DOHH2 (cell line): ENCODE results near the gene PHGDH.
"Not testable (repeated sequence)": the region's sequence is repeated elsewhere in the genome, so short reads cannot be mapped to it uniquely, and the experiment has no call there.

Experiments used
- H3F3A ChIP-seq: fragments of 200-600 bp; sonication (generic), shearing (Covaris generic); 2 replicates; pipeline ENCODE4 v1.6.0; 2016; ENCODE audit warnings: antibody characterized with exemption, mild to moderate bottlenecking; ENCODE audit not compliant: control insufficient read depth, insufficient read depth
- H3K27ac ChIP-seq: fragments of 200-600 bp; sonication (generic); 2 replicates; pipeline ENCODE4 v1.5.1; 2014; ENCODE audit warnings: low read depth, mild to moderate bottlenecking, low read length, moderate library complexity
- H3K27me3 ChIP-seq: fragments of 200-600 bp; sonication (generic); 2 replicates; pipeline ENCODE4 v1.6.1; 2014; ENCODE audit warnings: mild to moderate bottlenecking, low read length, mixed read lengths; ENCODE audit not compliant: control insufficient read depth
- H3K36me3 ChIP-seq: fragments of 200-600 bp; sonication (generic); 2 replicates; pipeline ENCODE4 v1.6.1; 2014; ENCODE audit warnings: mild to moderate bottlenecking, low read length, moderate library complexity, mixed read lengths; ENCODE audit not compliant: control insufficient read depth
- H3K4me1 ChIP-seq: fragments of 200-600 bp; sonication (generic); 2 replicates; pipeline ENCODE4 v1.6.1; 2014; ENCODE audit warnings: mild to moderate bottlenecking, low read length, mixed read lengths; ENCODE audit not compliant: control insufficient read depth
- H3K4me2 ChIP-seq: fragments of 200-600 bp; sonication (generic); 2 replicates; pipeline ENCODE4 v1.6.0; 2014; ENCODE audit warnings: mild to moderate bottlenecking, low read length, moderate library complexity
- H3K4me3 ChIP-seq: fragments of 200-600 bp; sonication (generic); 2 replicates; pipeline ENCODE4 v1.5.1; 2014; ENCODE audit warnings: mild to moderate bottlenecking, low read length, mixed read lengths
- H3K79me2 ChIP-seq: fragments of 200-600 bp; sonication (generic); 2 replicates; pipeline ENCODE4 v1.6.1; 2014; ENCODE audit warnings: mild to moderate bottlenecking, low read length, mixed read lengths; ENCODE audit not compliant: control insufficient read depth
- H3K9me2 ChIP-seq: fragments of 200-600 bp; sonication (generic); replicated peaks from 2 replicates; pipeline ENCODE4 v1.6.1; 2014; ENCODE audit warnings: mild to moderate bottlenecking, low read length, mixed read lengths; ENCODE audit not compliant: control insufficient read depth
- H3K9me3 ChIP-seq: fragments of 200-600 bp; sonication (generic); 2 replicates; pipeline ENCODE4 v1.6.1; 2014; ENCODE audit warnings: antibody characterized with exemption, low read length, mixed read lengths; ENCODE audit not compliant: control insufficient read depth, insufficient read depth
- H4K20me1 ChIP-seq: fragments of 200-600 bp; sonication (generic); 2 replicates; pipeline ENCODE4 v1.6.0; 2014; ENCODE audit warnings: low read depth, mild to moderate bottlenecking, antibody characterized with exemption, low read length, moderate library complexity; ENCODE audit not compliant: control insufficient read depth, insufficient read depth
- EZH2phosphoT487 ChIP-seq: fragments of 200-600 bp; sonication (generic); IDR thresholded peaks from 2 replicates; pipeline ENCODE4 v1.6.1; 2017; ENCODE audit warnings: borderline replicate concordance, mild to moderate bottlenecking, antibody characterized with exemption, low read length, moderate library complexity, mixed read lengths
- TF ChIP-seq, protein P1 (sequence below): fragments of 200-600 bp; sonication (generic); IDR thresholded peaks from one replicate; pipeline ENCODE4 v1.5.1; 2014; ENCODE audit warnings: antibody characterized with exemption, mild to moderate bottlenecking, low read depth, low read length; ENCODE audit not compliant: poor library complexity, severe bottlenecking

Gene PHGDH

DNA sequence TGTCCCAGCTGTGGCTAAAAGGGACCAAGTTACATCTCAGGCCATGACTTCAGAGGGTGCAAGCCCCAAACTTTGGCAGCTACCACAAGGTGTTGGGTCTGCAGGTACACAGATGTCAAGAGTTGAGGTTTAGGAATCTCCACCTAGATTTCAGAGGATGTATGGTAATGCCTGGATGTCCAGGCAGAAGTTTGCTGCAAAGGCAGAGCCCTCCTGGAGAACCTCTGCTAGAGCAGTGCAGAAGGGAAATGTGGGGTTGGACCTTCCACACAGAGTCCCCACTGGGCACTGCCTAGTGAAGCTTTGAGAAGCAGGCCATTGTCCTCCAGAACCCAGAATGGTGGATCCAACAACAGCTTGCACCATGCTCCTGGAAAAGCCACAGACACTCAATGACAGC is 10.1 kb upstream of the PHGDH start:
- no peak overlapping the region for H3K4me2 ChIP-seq
- H3K79me2 ChIP-seq, result no peaks in the 10 kb centered on the region
- no peaks in the 10 kb centered on the region for H3K4me1 ChIP-seq

DNA sequence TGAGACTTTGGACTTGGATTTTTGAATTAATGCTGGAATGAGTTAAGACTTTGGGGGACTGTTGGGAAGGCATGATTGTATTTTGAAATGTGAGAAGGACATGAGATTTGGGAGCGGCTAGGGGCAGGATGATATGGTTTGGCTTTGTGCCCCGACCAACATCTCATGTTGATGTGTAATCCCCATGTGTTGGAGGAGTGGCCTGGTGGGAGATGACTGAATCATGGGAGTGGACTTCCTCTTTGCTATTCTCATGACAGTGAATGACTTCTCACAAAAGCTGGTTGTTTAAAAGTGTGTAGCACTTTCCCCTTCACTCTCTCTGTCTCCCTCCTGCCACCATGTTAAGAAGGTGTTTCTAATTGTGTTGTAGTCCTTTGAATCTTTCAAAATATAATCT is 9.3 kb upstream of the PHGDH start:
- H3K4me1 ChIP-seq, result no peaks in the 10 kb centered on the region
- no peaks in the 10 kb centered on the region for H3K36me3 ChIP-seq
- no peaks in the 10 kb centered on the region for H4K20me1 ChIP-seq
- H3K27me3 ChIP-seq, result no peaks in the 10 kb centered on the region
- TF ChIP-seq, protein P1, sequence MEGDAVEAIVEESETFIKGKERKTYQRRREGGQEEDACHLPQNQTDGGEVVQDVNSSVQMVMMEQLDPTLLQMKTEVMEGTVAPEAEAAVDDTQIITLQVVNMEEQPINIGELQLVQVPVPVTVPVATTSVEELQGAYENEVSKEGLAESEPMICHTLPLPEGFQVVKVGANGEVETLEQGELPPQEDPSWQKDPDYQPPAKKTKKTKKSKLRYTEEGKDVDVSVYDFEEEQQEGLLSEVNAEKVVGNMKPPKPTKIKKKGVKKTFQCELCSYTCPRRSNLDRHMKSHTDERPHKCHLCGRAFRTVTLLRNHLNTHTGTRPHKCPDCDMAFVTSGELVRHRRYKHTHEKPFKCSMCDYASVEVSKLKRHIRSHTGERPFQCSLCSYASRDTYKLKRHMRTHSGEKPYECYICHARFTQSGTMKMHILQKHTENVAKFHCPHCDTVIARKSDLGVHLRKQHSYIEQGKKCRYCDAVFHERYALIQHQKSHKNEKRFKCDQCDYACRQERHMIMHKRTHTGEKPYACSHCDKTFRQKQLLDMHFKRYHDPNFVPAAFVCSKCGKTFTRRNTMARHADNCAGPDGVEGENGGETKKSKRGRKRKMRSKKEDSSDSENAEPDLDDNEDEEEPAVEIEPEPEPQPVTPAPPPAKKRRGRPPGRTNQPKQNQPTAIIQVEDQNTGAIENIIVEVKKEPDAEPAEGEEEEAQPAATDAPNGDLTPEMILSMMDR, result no peak
- TF ChIP-seq EZH2phosphoT487, result no peak
- H3K4me3 ChIP-seq, result no peak overlapping the region
- H3K79me2 ChIP-seq, result no peaks in the 10 kb centered on the region
- no peaks in the 10 kb centered on the region for H3F3A ChIP-seq
- no peaks in the 10 kb centered on the region for H3K9me2 ChIP-seq
- H3K27ac ChIP-seq, result no peak overlapping the region
- no peak overlapping the region for H3K4me2 ChIP-seq
- peaks cover 18% of the 10 kb centered on the region for H3K9me3 ChIP-seq

More for the DNA sequence above, 10.1 kb upstream of the PHGDH start:
- H3K27me3 ChIP-seq, result no peaks in the 10 kb centered on the region
- peaks cover 18% of the 10 kb centered on the region for H3K9me3 ChIP-seq
- H3K36me3 ChIP-seq, result no peaks in the 10 kb centered on the region
- no peaks in the 10 kb centered on the region for H3K9me2 ChIP-seq
- no peaks in the 10 kb centered on the region for H4K20me1 ChIP-seq
- H3K27ac ChIP-seq, result no peak overlapping the region
- no peak overlapping the region for H3K4me3 ChIP-seq
- TF ChIP-seq, protein P1, result no peak
- no peak for TF ChIP-seq EZH2phosphoT487
- H3F3A ChIP-seq, result no peaks in the 10 kb centered on the region

DNA sequence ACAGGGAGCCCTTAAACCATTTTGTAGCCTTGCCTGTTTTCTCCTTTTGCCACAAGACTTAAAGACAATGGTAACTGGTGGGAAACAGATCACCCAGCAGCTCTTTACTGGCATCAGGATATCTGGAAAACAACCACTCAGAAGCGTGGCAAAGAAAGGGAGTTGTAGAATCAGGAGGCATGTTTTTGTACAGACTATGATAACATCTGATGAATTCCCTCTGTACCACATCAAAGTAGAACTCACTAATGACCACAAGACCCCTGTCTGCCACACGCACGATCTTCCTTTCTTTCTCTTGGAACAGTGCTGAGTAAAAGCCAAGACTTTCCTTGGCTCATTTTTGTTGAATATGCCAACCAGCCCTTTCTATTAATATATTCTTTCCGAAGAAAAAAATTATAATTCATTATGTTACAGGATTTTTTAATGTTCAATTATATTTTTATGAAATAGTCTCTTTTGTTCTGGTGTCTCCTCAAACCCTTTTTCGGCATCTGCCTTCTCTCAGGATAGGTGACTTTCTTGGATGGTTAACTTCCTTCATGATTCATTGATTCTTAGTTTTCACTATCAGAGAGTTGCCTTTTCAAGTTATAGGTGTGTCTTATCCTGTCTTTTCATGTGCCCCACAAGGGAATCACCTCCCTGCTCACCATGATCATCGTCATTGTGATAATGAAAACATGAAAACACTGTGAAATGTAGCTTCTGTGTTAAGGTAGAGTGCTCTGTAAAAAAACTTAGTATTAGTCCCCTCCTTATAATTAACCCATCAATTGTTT is 7.9 kb upstream of the PHGDH start:
- no peaks in the 10 kb centered on the region for H3K36me3 ChIP-seq
- TF ChIP-seq, protein P1, result no peak
- no peak for TF ChIP-seq EZH2phosphoT487
- H3K79me2 ChIP-seq, result no peaks in the 10 kb centered on the region
- 0 out of 2 replicates have a peak, but pooled peaks cover 3% of the 10 kb centered on the region for H3K27me3 ChIP-seq
- no peaks in the 10 kb centered on the region for H3K9me2 ChIP-seq
- H3K27ac ChIP-seq, result no peak overlapping the region
- no peaks in the 10 kb centered on the region for H3K4me1 ChIP-seq
- no peaks in the 10 kb centered on the region for H4K20me1 ChIP-seq
- H3K4me2 ChIP-seq, result no peak overlapping the region
- no peak overlapping the region for H3K4me3 ChIP-seq
- peaks cover 18% of the 10 kb centered on the region for H3K9me3 ChIP-seq
- no peaks in the 10 kb centered on the region for H3F3A ChIP-seq

DNA sequence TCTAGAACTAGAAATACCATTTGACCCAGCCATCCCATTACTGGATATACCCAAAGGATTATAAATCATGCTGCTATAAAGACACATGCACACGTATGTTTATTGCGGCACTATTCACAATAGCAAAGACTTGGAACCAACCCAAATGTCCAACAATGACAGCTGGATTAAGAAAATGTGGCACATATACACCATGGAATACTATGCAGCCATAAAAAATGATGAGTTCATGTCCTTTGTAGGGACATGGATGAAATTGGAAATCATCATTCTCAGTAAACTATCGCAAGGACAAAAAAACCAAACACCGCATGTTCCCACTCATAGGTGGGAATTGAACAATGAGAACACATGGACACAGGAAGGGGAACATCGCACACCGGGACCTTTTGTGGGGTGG is 5.1 kb upstream of the PHGDH start:
- H3K4me1 ChIP-seq, H3F3A ChIP-seq, H3K9me2 ChIP-seq, H3K36me3 ChIP-seq, H4K20me1 ChIP-seq, H3K79me2 ChIP-seq, H3K27me3 ChIP-seq, H3K4me3 ChIP-seq, H3K4me2 ChIP-seq, H3K27ac ChIP-seq: not testable (repeated sequence)
- H3K9me3 ChIP-seq, result peaks cover 16% of the 10 kb centered on the region

DNA sequence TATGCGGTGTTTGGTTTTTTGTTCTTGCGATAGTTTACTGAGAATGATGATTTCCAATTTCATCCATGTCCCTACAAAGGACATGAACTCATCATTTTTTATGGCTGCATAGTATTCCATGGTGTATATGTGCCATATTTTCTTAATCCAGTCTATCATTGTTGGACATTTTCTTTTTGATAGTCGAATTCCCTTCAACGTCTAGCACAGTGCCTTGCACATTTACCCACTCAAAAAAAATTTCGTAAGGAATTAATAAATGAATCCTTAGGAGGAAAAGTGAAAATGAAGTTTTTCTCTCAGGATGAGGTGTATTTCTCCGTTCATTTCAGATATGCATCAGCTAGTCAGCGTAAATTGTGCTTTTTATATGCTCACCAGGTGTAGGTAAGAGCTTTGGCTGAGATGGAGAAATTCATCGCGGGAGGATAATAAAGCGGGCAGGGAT is 354 bp upstream of the PHGDH start:
- H3K9me3 ChIP-seq, H3F3A ChIP-seq, H3K27me3 ChIP-seq, H3K9me2 ChIP-seq, H3K27ac ChIP-seq: not testable (repeated sequence)
- peaks cover 46% of the 10 kb centered on the region for H3K79me2 ChIP-seq
- peak overlapping the region; percentile 68 for H3K4me2 ChIP-seq
- peaks cover 35% of the 10 kb centered on the region for H3K4me1 ChIP-seq
- peaks cover 40% of the 10 kb centered on the region for H3K36me3 ChIP-seq
- H3K4me3 ChIP-seq, result peak overlapping the region; percentile 83
- H4K20me1 ChIP-seq, result peaks cover 10% of the 10 kb centered on the region
